Cardiac muscle cell (in vitro differentiated cells and primary cell): ENCODE results near the gene KIF17. TPM values are rescaled to one million over a fixed set of nuclear protein-coding genes. Genes with fewer than 3 reads are reported as not detected.

Experiments used
- DNase-seq, 2 donors: peaks; one replicate each; pipeline versions ENCODE4 v3.0.0 to v3.0.0-alpha.2; 2010 to 2017; ENCODE audit warnings: low read depth in 1 of 2, low spot score in 1 of 2
- H3K27ac ChIP-seq: fragments of 200-600 bp; sonication (generic); 2 replicates; pipeline ENCODE4 v1.5.1; 2016
- H3K27me3 ChIP-seq: fragments of 200-600 bp; sonication (generic); 2 replicates; pipeline ENCODE4 v1.6.0; 2016; ENCODE audit warnings: control low read depth
- H3K36me3 ChIP-seq: fragments of 200-600 bp; sonication (generic); 2 replicates; pipeline ENCODE4 v1.5.1; 2016; ENCODE audit warnings: control low read depth
- H3K4me1 ChIP-seq: fragments of 200-600 bp; sonication (generic); 2 replicates; pipeline ENCODE4 v1.8.1; 2017; ENCODE audit warnings: low read depth, mild to moderate bottlenecking, mixed run types
- H3K4me3 ChIP-seq: fragments of 200-600 bp; sonication (generic); 2 replicates; pipeline ENCODE4 v1.5.1; 2016; ENCODE audit warnings: mild to moderate bottlenecking
- H3K9me3 ChIP-seq: fragments of 200-600 bp; sonication (generic); 2 replicates; pipeline ENCODE4 v1.5.1; 2017; ENCODE audit warnings: low read depth, mild to moderate bottlenecking, control low read depth
- polyA plus RNA-seq: library from polyadenylated mRNA; unstranded; fragments of >200 nt; fragmentation: Nextera tagmentation; extraction: Ambion mirVana; gene quantifications from 2 replicates; pipeline ENCODE4 v1.2.1, GENCODE V29; 2016
- total RNA-seq: library from RNA; depleted of rRNA; stranded (reverse); fragments of >200 nt; gene quantifications from 2 replicates; pipeline ENCODE4 v1.2.3, GENCODE V29; 2016
- TF ChIP-seq, protein P1 (sequence below): IDR thresholded peaks from 2 replicates; pipeline ENCODE4 v1.5.1; 2012; ENCODE audit warnings: low read depth, mild to moderate bottlenecking, low read length

KIF17 gene
- total and polyA plus RNA-seq, 2 experiments from 2014 or later: 1.1 to 15.0 TPM

DNA sequence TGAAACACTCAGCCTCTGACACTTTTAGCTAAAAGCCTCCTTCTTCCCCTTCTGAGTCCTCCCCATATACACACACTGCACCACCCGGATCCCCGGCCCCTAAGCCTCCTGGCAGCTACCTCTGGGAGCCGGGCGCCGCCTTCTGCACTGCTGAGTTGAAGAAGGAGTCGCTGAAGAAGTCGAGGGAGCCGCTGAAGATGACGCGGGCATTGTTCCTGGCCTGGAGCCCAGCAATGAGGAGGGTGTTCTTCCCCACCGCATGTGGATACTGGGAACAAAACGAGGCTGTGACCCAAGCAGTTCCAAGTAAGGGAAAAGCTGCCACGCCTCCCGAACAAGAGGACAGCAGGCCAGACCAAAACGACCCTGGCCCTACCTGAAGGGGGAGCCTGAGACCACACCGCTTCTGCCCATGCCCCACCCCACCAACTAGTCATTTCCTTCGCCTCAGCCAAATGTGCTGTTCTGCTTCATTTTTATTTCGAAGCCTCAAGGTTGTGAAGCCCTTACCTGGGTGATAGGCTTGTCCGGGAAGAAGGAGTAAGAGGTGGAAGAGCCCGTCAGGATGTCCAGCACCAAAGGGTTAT lies 63.6 kb downstream of the KIF17 start:
- TF ChIP-seq, protein P1, sequence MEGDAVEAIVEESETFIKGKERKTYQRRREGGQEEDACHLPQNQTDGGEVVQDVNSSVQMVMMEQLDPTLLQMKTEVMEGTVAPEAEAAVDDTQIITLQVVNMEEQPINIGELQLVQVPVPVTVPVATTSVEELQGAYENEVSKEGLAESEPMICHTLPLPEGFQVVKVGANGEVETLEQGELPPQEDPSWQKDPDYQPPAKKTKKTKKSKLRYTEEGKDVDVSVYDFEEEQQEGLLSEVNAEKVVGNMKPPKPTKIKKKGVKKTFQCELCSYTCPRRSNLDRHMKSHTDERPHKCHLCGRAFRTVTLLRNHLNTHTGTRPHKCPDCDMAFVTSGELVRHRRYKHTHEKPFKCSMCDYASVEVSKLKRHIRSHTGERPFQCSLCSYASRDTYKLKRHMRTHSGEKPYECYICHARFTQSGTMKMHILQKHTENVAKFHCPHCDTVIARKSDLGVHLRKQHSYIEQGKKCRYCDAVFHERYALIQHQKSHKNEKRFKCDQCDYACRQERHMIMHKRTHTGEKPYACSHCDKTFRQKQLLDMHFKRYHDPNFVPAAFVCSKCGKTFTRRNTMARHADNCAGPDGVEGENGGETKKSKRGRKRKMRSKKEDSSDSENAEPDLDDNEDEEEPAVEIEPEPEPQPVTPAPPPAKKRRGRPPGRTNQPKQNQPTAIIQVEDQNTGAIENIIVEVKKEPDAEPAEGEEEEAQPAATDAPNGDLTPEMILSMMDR: no peak
- Histone ChIP-seq H3K4me3 (no peak overlapping the region), H3K9me3 (no peaks in the 10 kb centered on the region), H3K27ac (no peak overlapping the region), H3K36me3 (peaks cover 62% of the 10 kb centered on the region), H3K4me1 (no peaks in the 10 kb centered on the region), H3K27me3 (no peaks in the 10 kb centered on the region)
- DNase-seq: no peak

DNA sequence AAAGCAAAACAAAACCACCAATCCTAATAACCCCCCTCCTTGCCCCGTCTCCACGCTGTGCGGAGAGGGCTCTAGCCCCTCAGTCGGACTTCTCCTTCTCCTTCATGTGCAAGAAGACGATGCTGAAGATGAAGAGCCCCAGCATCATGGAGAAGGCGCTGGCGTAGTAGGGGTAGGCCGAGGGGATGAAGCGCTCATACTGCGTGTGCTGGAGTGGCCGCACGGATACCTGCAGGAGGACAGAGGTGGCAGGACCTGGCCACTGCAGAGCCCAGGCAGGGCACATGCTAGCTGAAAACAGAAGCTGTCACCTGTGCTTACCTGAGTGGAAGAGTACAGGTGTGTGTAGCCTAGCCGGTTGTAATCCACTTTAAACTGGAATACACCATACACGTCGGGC lies 65.5 kb downstream of the KIF17 start:
- no peaks in the 10 kb centered on the region for H3K27me3 ChIP-seq
- H3K4me1 ChIP-seq: no peaks in the 10 kb centered on the region
- H3K9me3 ChIP-seq: no peaks in the 10 kb centered on the region
- TF ChIP-seq, protein P1: no peak
- no peak for DNase-seq
- H3K4me3 ChIP-seq: no peak overlapping the region
- H3K36me3 ChIP-seq: peaks cover 69% of the 10 kb centered on the region
- no peak overlapping the region for H3K27ac ChIP-seq

DNA sequence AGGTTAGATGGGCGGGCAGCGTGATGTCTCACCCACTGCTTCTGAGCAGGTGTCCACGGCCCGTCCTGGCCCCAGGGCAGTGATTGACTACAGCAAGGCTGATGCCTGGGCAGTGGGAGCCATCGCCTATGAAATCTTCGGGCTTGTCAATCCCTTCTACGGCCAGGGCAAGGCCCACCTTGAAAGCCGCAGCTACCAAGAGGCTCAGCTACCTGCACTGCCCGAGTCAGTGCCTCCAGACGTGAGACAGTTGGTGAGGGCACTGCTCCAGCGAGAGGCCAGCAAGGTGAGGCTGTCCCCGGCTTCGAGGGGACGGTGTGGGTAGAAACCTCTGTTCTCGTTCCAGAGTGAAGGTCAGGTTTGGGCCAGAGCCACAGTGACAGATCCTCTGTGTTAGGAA lies 68.9 kb downstream of the KIF17 start:
- TF ChIP-seq, protein P1: no peak
- H3K4me1 ChIP-seq: no peaks in the 10 kb centered on the region
- no peak overlapping the region for H3K4me3 ChIP-seq
- DNase-seq: no peak
- H3K9me3 ChIP-seq: no peaks in the 10 kb centered on the region
- peaks cover 50% of the 10 kb centered on the region for H3K36me3 ChIP-seq
- no peak overlapping the region for H3K27ac ChIP-seq
- no peaks in the 10 kb centered on the region for H3K27me3 ChIP-seq

DNA sequence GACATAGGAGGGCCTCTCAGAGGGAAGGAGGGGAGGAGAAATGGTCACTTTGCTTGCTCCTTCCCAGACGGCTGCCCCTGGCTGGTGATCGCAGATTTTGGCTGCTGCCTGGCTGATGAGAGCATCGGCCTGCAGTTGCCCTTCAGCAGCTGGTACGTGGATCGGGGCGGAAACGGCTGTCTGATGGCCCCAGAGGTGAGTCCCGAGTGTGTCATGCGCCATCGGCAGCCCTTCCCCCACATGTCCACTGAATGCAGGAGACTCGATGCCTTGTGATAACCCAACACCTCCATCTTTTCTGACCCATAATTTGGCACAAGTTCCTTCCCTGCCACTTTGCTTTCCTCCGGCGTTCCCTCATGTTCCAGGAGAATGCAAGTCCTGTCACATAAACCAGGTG lies 69.4 kb downstream of the KIF17 start:
- H3K36me3 ChIP-seq: peaks cover 45% of the 10 kb centered on the region
- no peak for DNase-seq

DNA sequence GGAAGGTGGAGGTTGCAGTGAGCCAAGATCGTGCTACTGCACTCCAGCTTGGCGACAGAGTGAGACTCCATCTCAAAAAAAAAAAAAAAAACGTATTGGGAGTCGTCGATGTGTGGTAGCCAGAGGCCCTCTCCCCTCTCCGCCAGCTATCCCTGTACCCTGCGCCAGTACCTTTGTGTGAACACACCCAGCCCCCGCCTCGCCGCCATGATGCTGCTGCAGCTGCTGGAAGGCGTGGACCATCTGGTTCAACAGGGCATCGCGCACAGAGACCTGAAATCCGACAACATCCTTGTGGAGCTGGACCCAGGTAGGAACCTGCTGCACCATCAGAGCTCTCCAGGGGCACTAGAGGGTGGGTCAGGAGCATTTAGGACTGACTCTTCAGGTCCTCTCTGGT lies 72.4 kb downstream of the KIF17 start:
- Histone ChIP-seq H3K4me3 (no peak overlapping the region), H3K4me1 (no peaks in the 10 kb centered on the region), H3K27me3 (no peaks in the 10 kb centered on the region), H3K27ac (no peak overlapping the region), H3K36me3 (peaks cover 25% of the 10 kb centered on the region), H3K9me3 (no peaks in the 10 kb centered on the region)
- TF ChIP-seq, protein P1: no peak
- DNase-seq: no peak

More for the DNA sequence above, 69.4 kb downstream of the KIF17 start:
- Histone ChIP-seq H3K27me3 (no peaks in the 10 kb centered on the region), H3K4me1 (no peaks in the 10 kb centered on the region), H3K27ac (no peak overlapping the region), H3K9me3 (no peaks in the 10 kb centered on the region), H3K4me3 (no peak overlapping the region)
- TF ChIP-seq, protein P1: no peak
